Astrocyte of the hippocampus (primary cell): Measurements from ENCODE around the gene CTCF.

Experiments used
- DNase-seq: peaks from one replicate; pipeline ENCODE4 v3.0.0; 2011; ENCODE audit warnings: low read depth, low spot score

CTCF gene

DNA sequence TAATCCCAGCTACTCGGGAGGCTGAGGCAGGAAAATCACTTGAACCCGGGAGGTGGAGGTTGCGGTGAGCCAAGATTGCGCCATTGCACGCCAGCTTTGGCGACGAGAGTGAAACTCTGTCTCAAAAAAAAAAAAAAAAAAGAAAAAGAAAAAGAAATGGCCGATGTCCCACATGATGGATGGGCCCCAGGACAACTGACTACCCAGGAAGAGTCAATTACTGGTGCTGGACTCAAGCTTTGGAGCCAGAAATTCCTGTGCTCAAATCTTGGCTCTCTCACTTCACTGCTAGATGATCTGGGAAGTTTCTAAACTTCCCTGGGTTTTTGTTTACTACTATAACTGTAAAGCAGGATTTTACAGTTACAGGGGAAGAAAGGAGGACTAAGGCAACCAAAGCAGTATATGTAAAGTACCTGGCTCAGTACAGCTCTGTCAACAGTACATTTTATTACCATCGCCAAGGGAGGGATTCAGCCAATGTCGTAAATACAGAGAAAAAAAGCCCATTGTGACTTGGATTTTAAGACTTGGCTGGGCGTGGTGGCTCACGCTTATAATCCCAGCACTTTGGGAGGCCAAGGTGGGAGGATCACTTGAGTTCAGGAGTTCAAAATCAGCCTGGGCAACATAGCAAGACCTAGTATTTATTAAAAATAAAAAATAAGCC, 116.2 kb downstream of the CTCF start:
- no peak for DNase-seq

DNA sequence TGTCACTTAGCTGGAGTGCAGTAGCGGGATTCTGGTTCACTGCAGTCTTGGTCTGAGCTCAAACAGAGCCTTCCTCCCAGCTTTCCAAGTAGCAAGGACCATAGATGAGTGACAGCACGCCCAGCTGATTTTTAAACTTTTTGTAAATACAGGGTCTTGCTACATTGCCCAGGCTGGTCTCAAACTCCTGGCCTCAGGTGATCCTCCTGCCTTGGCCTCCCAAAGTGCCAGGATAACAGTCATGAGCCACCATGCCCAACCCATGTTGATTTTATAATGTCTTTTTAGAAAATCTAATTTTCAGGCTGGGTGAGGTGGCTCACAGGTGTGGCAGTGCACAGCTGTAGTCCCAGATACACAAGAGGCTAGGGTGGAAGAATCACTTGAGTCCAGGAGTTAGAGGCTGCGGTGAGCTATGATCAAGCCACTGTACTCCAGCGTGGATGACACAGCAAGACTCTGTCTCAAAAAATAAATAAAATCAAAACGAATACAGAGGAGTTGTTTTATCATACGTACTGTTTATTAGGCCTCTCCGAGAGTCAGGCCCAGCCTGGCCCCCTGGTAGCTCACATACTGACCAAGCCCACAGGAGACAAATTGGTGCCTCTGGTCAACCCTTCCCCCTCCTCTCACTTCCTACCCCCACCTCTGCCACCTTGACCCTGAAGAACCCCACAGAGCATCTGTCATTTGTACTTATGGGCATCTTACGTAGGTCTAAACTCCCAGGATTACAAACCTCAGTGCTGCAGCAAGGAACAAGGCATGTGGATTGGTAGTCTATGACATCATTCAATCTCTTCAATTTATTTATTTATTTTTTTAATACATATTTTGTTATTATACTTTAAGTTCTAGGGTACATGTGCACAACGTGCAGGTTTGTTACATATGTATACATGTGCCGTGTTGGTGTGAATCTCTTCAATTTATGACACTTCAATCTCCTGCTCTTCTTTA, 117.9 kb downstream of the CTCF start:
- DNase-seq, result no peak

DNA sequence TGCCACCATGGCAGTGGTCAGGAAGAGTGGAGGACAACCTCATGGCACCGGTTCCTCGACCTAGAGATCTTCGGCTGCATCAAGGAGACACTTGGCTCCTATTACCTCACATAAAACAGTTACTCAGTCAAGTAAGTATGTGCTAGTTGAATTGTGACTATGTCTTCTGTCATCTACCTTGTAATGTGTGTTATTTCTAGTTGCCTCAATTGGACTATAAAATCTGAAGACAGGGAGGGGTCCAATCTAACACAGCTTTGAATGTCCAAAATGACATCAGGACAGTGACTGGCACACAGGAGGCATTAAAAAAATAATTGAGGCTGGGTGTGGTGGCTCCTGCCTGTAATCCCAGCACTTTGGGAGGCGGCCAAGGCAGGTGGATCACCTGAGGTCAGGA, 121.4 kb downstream of the CTCF start:
- DNase-seq, result no peak

DNA sequence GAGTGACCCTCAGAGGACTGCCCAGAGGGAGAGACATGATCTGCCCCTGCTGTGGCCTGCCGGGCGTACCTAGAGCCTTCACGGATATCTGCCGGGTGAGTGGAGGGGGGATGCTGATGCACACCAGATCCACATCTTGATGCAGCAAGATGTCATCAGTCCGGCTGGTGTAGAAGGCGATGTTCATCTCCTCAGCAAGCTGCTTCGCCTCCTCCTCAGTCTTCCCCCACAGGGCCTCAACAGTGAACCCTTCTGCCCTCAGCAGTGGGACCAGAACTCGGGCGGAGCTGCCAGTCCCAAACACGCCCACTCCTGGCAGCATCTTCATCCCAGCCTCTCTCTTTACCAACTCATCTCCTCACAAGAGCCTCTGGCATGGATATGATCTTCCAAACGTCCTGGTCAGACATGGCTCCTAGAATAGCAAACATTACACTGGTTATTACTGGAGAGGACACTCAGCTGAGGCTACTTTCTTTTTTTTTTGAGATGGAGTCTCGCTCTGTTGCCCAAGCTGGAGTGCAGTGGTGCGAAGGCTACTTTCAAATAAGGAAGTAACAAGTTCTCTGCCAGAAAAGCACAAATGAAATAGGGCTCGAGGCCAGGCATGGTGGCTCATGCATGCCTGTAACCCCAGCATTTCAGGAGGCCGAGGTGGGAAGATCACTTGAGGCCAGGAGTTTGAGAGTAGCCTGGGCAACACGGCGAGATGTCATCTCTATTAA, 123.2 kb downstream of the CTCF start:
- no peak for DNase-seq
